SK-N-SH (cell line): ENCODE results near the gene WDR45. TPM values are rescaled to one million over a fixed set of nuclear protein-coding genes. Genes with fewer than 3 reads are reported as not detected.
A peak's percentile ranks its signal among the peaks of the same experiment; 100 is the strongest.

Experiments
- CTCF ChIA-PET: fragments of 300-600, 350-600 bp; formaldehyde crosslinking; extraction: SDS; loops from one replicate; lab custom pipeline; 2021; lab: Yijun Ruan, JAX
- POLR2A ChIA-PET: fragments of 350-600 bp; sonication (Branson Sonifier 250); formaldehyde crosslinking; extraction: SDS; loops from one replicate; lab custom pipeline; 2020; ENCODE audit warnings: antibody characterized with exemption, inconsistent platforms; lab: Yijun Ruan, JAX
- DNase-seq: peaks from one replicate; pipeline ENCODE4 v3.0.0; 2012
- H2AFZ ChIP-seq: fragments of 200-600 bp; sonication (generic); 2 replicates; pipeline ENCODE4 v1.8.1; 2016; ENCODE audit warnings: antibody characterized with exemption, mild to moderate bottlenecking, low read depth
- H3F3A ChIP-seq: fragments of 200-600 bp; sonication (generic); replicated peaks from 2 replicates; pipeline ENCODE3; 2016; ENCODE audit warnings: antibody characterized with exemption, mild to moderate bottlenecking; ENCODE audit not compliant: insufficient read depth
- H3K27ac ChIP-seq, 2 experiments: fragments of 200-500 bp in 1 of 2; fragments of 200-600 bp in 1 of 2; sonication (Bioruptor generic) in 1 of 2; sonication (generic), shearing (Covaris generic) in 1 of 2; 2 replicates each; pipeline versions ENCODE4 v1.5.1 to v1.6.1; 2014 to 2016; ENCODE audit warnings: low read depth in 2 of 2, inconsistent platforms in 1 of 2, low read length in 1 of 2, mild to moderate bottlenecking in 1 of 2, mixed read lengths in 1 of 2
- H3K27me3 ChIP-seq: fragments of 200-600 bp; sonication (generic), shearing (Covaris generic); 2 replicates; pipeline ENCODE4 v1.6.1; 2016; ENCODE audit warnings: mixed run types; ENCODE audit not compliant: insufficient read depth
- H3K36me3 ChIP-seq, 2 experiments: fragments of 200-500 bp in 1 of 2; fragments of 200-600 bp in 1 of 2; sonication (Bioruptor generic) in 1 of 2; sonication (generic) in 1 of 2; replicated peaks in 1 of 2; 2 replicates each; pipeline versions ENCODE3 to v1.5.1; 2014 to 2016; ENCODE audit warnings: low read length in 1 of 2, mild to moderate bottlenecking in 1 of 2; ENCODE audit not compliant: insufficient read depth in 2 of 2, control insufficient read depth in 1 of 2
- H3K4me1 ChIP-seq, 2 experiments: fragments of 200-500 bp in 1 of 2; fragments of 200-600 bp in 1 of 2; sonication (Bioruptor generic) in 1 of 2; sonication (generic), shearing (Covaris generic) in 1 of 2; 2 replicates each; pipeline versions ENCODE4 v1.5.1 to v1.6.1; 2014 to 2016; ENCODE audit warnings: low read depth in 1 of 2, low read length in 1 of 2, mixed run types in 1 of 2; ENCODE audit not compliant: insufficient read depth in 2 of 2, control insufficient read depth in 1 of 2
- H3K4me2 ChIP-seq: fragments of 200-600 bp; sonication (generic), shearing (Covaris generic); 2 replicates; pipeline ENCODE4 v1.6.1; 2017; ENCODE audit warnings: mixed run types
- H3K4me3 ChIP-seq, 2 experiments: fragments of 200-500 bp in 1 of 2; fragments of 200-600 bp in 1 of 2; sonication (Bioruptor generic) in 1 of 2; sonication (generic), shearing (Covaris generic) in 1 of 2; 2 replicates each; pipeline versions ENCODE4 v1.5.1 to v1.8.1; 2014 to 2016; ENCODE audit warnings: low read depth in 2 of 2, inconsistent platforms in 1 of 2, low read length in 1 of 2, mild to moderate bottlenecking in 1 of 2, mixed read lengths in 1 of 2, moderate library complexity in 1 of 2
- H3K79me2 ChIP-seq: fragments of 200-600 bp; sonication (generic); 2 replicates; pipeline ENCODE4 v1.8.1; 2017; ENCODE audit warnings: mild to moderate bottlenecking; ENCODE audit not compliant: insufficient read depth
- H3K9ac ChIP-seq: fragments of 200-600 bp; sonication (generic); 2 replicates; pipeline ENCODE4 v1.6.1; 2017; ENCODE audit warnings: mixed run types
- H3K9me2 ChIP-seq: fragments of 200-600 bp; sonication (generic); 2 replicates; pipeline ENCODE4 v1.6.1; 2017; ENCODE audit warnings: mixed run types
- H3K9me3 ChIP-seq: fragments of 200-600 bp; sonication (generic); 2 replicates; pipeline ENCODE4 v1.6.1; 2017; ENCODE audit warnings: mixed run types, mild to moderate bottlenecking, moderate library complexity
- H4K20me1 ChIP-seq: fragments of 200-600 bp; sonication (generic); 2 replicates; pipeline ENCODE4 v1.6.1; 2017; ENCODE audit warnings: mild to moderate bottlenecking, mixed run types; ENCODE audit not compliant: insufficient read depth
- CHD2 ChIP-seq: fragments of 150-350 bp; IDR thresholded peaks from 2 replicates; pipeline ENCODE4 v1.6.1; 2018; ENCODE audit warnings: low read length; ENCODE audit not compliant: partially characterized antibody
- ELF1 ChIP-seq: IDR thresholded peaks from 2 replicates; pipeline ENCODE4 v1.4.0; 2012
- EP300 ChIP-seq, 2 experiments: IDR thresholded peaks; 2 replicates each; pipeline versions ENCODE4 v1.4.0 to v1.6.1; 2012; ENCODE audit warnings: borderline replicate concordance in 1 of 2, low read depth in 1 of 2, low read length in 1 of 2
- FOXJ3 ChIP-seq: sonication (generic); formaldehyde crosslinking; IDR thresholded peaks from 2 replicates; pipeline ENCODE4 v1.5.1; 2020; ENCODE audit warnings: mild to moderate bottlenecking, missing genetic modification reagents
- GABPA ChIP-seq: IDR thresholded peaks from 2 replicates; pipeline ENCODE4 v1.4.0; 2012; ENCODE audit warnings: low read depth, mild to moderate bottlenecking
- GATA2 ChIP-seq: sonication (generic); formaldehyde crosslinking; IDR thresholded peaks from 2 replicates; pipeline ENCODE4 v1.5.0; 2020; ENCODE audit warnings: mild to moderate bottlenecking, missing genetic modification reagents
- IRF3 ChIP-seq: fragments of 150-350 bp; IDR thresholded peaks from 2 replicates; pipeline ENCODE4 v1.6.1; 2016; ENCODE audit warnings: mild to moderate bottlenecking, low read depth, low read length
- MEF2A ChIP-seq: IDR thresholded peaks from 2 replicates; pipeline ENCODE4 v1.4.0; 2012; ENCODE audit warnings: low read depth, borderline replicate concordance
- MXI1 ChIP-seq: IDR thresholded peaks from 2 replicates; pipeline ENCODE4 v1.6.1; 2012; ENCODE audit warnings: mild to moderate bottlenecking, low read depth, low read length, improper control_type of control experiment
- NRF1 ChIP-seq: IDR thresholded peaks from 2 replicates; pipeline ENCODE4 v1.6.1; 2012; ENCODE audit warnings: low read depth, mild to moderate bottlenecking, low read length
- RFX5 ChIP-seq: IDR thresholded peaks from 2 replicates; pipeline ENCODE4 v1.6.1; 2012; ENCODE audit warnings: mild to moderate bottlenecking, improper control_type of control experiment, low read length
- RXRA ChIP-seq: IDR thresholded peaks from 2 replicates; pipeline ENCODE4 v1.4.0; 2012; ENCODE audit warnings: low read depth, mild to moderate bottlenecking, borderline replicate concordance
- SIN3A ChIP-seq: IDR thresholded peaks from 2 replicates; pipeline ENCODE4 v1.6.1; 2012; ENCODE audit warnings: low read depth, mild to moderate bottlenecking, low read length, moderate library complexity, borderline replicate concordance
- TAF1 ChIP-seq: IDR thresholded peaks from 2 replicates; pipeline ENCODE4 v1.6.1; 2012; ENCODE audit warnings: low read depth, mild to moderate bottlenecking, low read length, moderate library complexity, borderline replicate concordance
- TCF12 ChIP-seq: IDR thresholded peaks from 2 replicates; pipeline ENCODE4 v1.4.0; 2012
- ZBTB33 ChIP-seq: IDR thresholded peaks from 2 replicates; pipeline ENCODE4 v1.4.0; 2012; ENCODE audit warnings: low read depth, borderline replicate concordance
- WGBS: methylation state at CpG from one replicate; pipeline ENCODE4 v1.1.6; 2017; ENCODE audit warnings: low lambda C conversion rate; 5-methylcytosine and 5-hydroxymethylcytosine counted together
- polyA plus RNA-seq, 3 experiments: library from polyadenylated mRNA; depleted of rRNA; stranded (reverse); fragments of >200 nt; gene quantifications; 2 replicates each; pipeline ENCODE4 v1.2.3, GENCODE V29; 2012

WDR45 gene
- polyA plus RNA-seq, 1 of the 3 experiments (the other 2 are of a cell fraction) = 108 TPM

DNA sequence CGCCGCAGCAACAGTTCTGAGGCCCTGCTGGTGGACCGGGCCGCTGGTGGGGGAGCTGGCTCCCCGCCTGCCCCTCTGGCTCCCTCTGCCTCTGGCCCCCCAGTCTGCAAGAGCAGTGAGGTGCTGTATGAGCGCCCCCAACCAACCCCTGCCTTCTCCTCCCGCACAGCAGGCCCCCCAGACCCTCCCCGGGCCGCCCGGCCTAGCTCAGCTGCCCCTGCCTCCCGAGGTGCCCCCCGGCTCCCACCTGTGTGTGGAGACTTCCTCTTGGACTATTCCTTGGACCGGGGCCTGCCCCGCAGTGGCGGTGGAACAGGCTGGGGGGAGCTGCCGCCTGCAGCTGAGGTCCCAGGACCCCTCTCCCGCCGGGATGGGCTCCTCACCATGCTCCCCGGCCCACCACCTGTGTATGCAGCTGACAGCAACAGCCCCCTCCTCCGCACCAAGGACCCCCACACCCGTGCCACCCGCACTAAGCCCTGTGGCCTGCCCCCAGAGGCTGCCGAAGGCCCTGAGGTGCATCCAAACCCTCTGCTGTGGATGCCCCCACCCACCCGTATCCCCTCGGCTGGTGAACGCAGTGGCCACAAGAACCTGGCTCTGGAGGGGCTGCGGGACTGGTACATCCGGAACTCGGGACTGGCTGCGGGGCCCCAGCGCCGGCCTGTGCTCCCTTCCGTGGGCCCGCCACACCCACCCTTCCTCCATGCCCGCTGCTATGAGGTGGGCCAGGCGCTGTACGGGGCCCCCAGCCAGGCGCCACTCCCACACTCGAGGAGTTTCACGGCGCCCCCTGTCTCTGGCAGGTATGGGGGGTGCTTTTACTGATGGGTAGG lies 12.2 kb downstream of the WDR45 start:
- no peak overlapping the region for H3K27ac ChIP-seq
- DNase-seq = peak; percentile 44
- H4K20me1 ChIP-seq = 0 out of 2 replicates have a peak, but pooled peaks cover 5% of the 10 kb centered on the region
- H3K4me1 ChIP-seq = peaks cover 0 to 6% of the 10 kb centered on the region in 2 experiments; a peak in 1 of 4 replicates
- H3K9me2 ChIP-seq = no peaks in the 10 kb centered on the region
- H3F3A ChIP-seq = no peaks in the 10 kb centered on the region
- POLR2A ChIA-PET = interaction anchor here (1.1 kb wide), 1 partner anchor 11 kb away, joined by 3 read pairs; no protein-coding TSS in a partner anchor
- H3K9ac ChIP-seq = no peak overlapping the region
- CTCF ChIA-PET = interaction anchor here (0.6 to 1.3 kb wide), 3 partner anchors 25 to 436 kb away, joined by 3 read pairs; no protein-coding TSS in a partner anchor
- H3K4me2 ChIP-seq = no peak overlapping the region
- no peaks in the 10 kb centered on the region for H3K9me3 ChIP-seq
- no peaks in the 10 kb centered on the region for H3K36me3 ChIP-seq
- no peak overlapping the region for H2AFZ ChIP-seq
- H3K79me2 ChIP-seq = peaks cover 12% of the 10 kb centered on the region; the same call in 1 of the 2 replicates
- H3K27me3 ChIP-seq = no peaks in the 10 kb centered on the region
- TF ChIP-seq NRF1 (no peak), CHD2 (no peak), IRF3 (no peak), MXI1 (no peak), FOXJ3 (no peak), RFX5 (no peak), TAF1 (no peak), GATA2 (no peak), MEF2A (no peak), GABPA (no peak), RXRA (no peak), ELF1 (no peak), SIN3A (no peak), EP300 (IDR thresholded peaks at IDR 0.05; ENCODE audit: borderline replicate concordance in 1 of 2, low read depth in 1 of 2, low read length in 1 of 2) (no peak), TCF12 (no peak), ZBTB33 (no peak)
- 84% methylated on average over 13 of the region's 41 CpGs for WGBS
- no peak overlapping the region for H3K4me3 ChIP-seq
